Panc1 (cell line): ENCODE results near the gene INHBB. TPM values are rescaled to one million over a fixed set of nuclear protein-coding genes. Genes with fewer than 3 reads are reported as not detected.

Experiments
- ATAC-seq: fragments of 200-7000 bp; cut with Tn5 transposase; 2 replicates; pipeline ENCODE4 v1.9.1; 2020; ENCODE audit warnings: mild to moderate bottlenecking, moderate library complexity
- BruUV-seq: library from RNA; stranded (reverse); fragments of 400-500 nt; replicated peaks from 2 replicates; lab custom pipeline; 2021; lab: Mats Ljungman, UMichigan
- CTCF ChIA-PET: fragments of 300-600 bp; sonication (Branson Sonifier 250); formaldehyde crosslinking; loops from one replicate; lab custom pipeline; 2022; ENCODE audit warnings: antibody characterized with exemption; lab: Charles Lee
- POLR2A ChIA-PET: fragments of 300-600 bp; sonication (Branson Sonifier 250); formaldehyde crosslinking; loops from one replicate; lab custom pipeline; 2022; ENCODE audit warnings: antibody characterized with exemption; lab: Charles Lee
- DNase-seq: peaks from one replicate; pipeline ENCODE4 v3.0.0-alpha.2; 2010; ENCODE audit warnings: low read depth, low spot score
- H3K27ac ChIP-seq: 2 replicates; pipeline ENCODE4 v1.5.1; 2011; ENCODE audit warnings: mild to moderate bottlenecking, low read length, inconsistent platforms
- H3K27me3 ChIP-seq: fragments of 200-500 bp; sonication (Bioruptor generic); 2 replicates; pipeline ENCODE4 v1.6.0; 2014; ENCODE audit warnings: low read length, inconsistent platforms; ENCODE audit not compliant: control insufficient read depth, insufficient read depth
- H3K36me3 ChIP-seq: fragments of 200-500 bp; sonication (Bioruptor generic); 2 replicates; pipeline ENCODE4 v1.5.1; 2014; ENCODE audit warnings: inconsistent platforms, mild to moderate bottlenecking, low read length, moderate library complexity; ENCODE audit not compliant: control insufficient read depth, insufficient read depth
- H3K4me1 ChIP-seq: 2 replicates; pipeline ENCODE4 v1.5.1; 2011; ENCODE audit warnings: inconsistent platforms, mild to moderate bottlenecking, low read length, moderate library complexity; ENCODE audit not compliant: control insufficient read depth, insufficient read depth
- H3K4me3 ChIP-seq, 2 experiments: 2 replicates each; pipeline ENCODE4 v1.5.1; 2011 to 2012; ENCODE audit warnings: low read depth in 2 of 2, low read length in 2 of 2, mild to moderate bottlenecking in 2 of 2, inconsistent platforms in 1 of 2, moderate library complexity in 1 of 2
- H3K9me3 ChIP-seq: fragments of 200-500 bp; sonication (Bioruptor generic); 2 replicates; pipeline ENCODE4 v1.5.1; 2014; ENCODE audit warnings: low read depth, mild to moderate bottlenecking, inconsistent platforms, low read length, moderate library complexity; ENCODE audit not compliant: control insufficient read depth, insufficient read depth
- CTCF ChIP-seq: fragments of 450-650 bp; IDR thresholded peaks from 2 replicates; pipeline ENCODE4 v1.5.1; 2017; ENCODE audit warnings: mild to moderate bottlenecking
- POLR2AphosphoS5 ChIP-seq: IDR thresholded peaks from 2 replicates; pipeline ENCODE4 v1.6.1; 2012; ENCODE audit warnings: mild to moderate bottlenecking, low read depth, low read length, moderate library complexity
- REST ChIP-seq, 2 experiments: IDR thresholded peaks; 2 replicates each; pipeline ENCODE4 v1.6.1; 2011 to 2012; ENCODE audit warnings: low read depth in 2 of 2, control low read depth in 1 of 2, low read length in 1 of 2, mild to moderate bottlenecking in 1 of 2, moderate library complexity in 1 of 2; ENCODE audit not compliant: insufficient read depth in 1 of 2
- SIN3A ChIP-seq: IDR thresholded peaks from 2 replicates; pipeline ENCODE4 v1.6.1; 2012; ENCODE audit warnings: low read depth, mild to moderate bottlenecking, low read length, moderate library complexity, borderline replicate concordance; ENCODE audit not compliant: insufficient read depth
- TCF7L2 ChIP-seq: IDR thresholded peaks from 2 replicates; pipeline ENCODE4 v1.6.1; 2011; ENCODE audit warnings: mild to moderate bottlenecking, low read depth, low read length, inconsistent platforms
- in situ Hi-C: cut with HindIII; loops from 2 replicates; pipeline ENCODE4 v1.10.0; 2016; ENCODE audit warnings: low sequenced_read_pairs, low pct_unique_long_range_greater_than_20kb
- intact Hi-C: fragments of 100-400 bp; cut with micrococcal nuclease; formaldehyde crosslinking; loops from one replicate; pipeline ENCODE4 v1.10.0; 2022; ENCODE audit not compliant: unreplicated experiment
- total RNA-seq: library from RNA; stranded (reverse); gene quantifications from one replicate; pipeline ENCODE4 v1.2.1, GENCODE V29; 2021; ENCODE audit not compliant: unreplicated experiment

Gene INHBB
- total RNA-seq, 1 experiment from 2014 or later = 38.2 TPM

- ATAC-seq (no peak), DNase-seq (no peak)
- no peak overlapping the region for H3K4me3 ChIP-seq
- H3K36me3 ChIP-seq = no peaks in the 10 kb centered on the region
- CTCF ChIA-PET = interaction anchor here (0.6 kb wide), 1 partner anchor 728 kb away, joined by 8 read pairs; no protein-coding TSS in a partner anchor
- H3K27me3 ChIP-seq = no peaks in the 10 kb centered on the region
- TF ChIP-seq CTCF (no peak), TCF7L2 (no peak)
- intact Hi-C loops = no loop called here
- BruUV-seq = no TSS peak
- in situ Hi-C loops = no loop called here
- POLR2A ChIA-PET = no interaction called here
- no peak overlapping the region for H3K27ac ChIP-seq
- H3K9me3 ChIP-seq = no peaks in the 10 kb centered on the region
- peaks cover 6% of the 10 kb centered on the region; the same call in 1 of the 2 replicates for H3K4me1 ChIP-seq
Observed at GRCh38 chr2:120355780-120356266, 9.9 kb downstream of the INHBB start.

GRCh38 chr2:120357768-120358167 lies 11.8 kb downstream of the INHBB start:
- no TSS peak for BruUV-seq
- Histone ChIP-seq H3K36me3 (no peaks in the 10 kb centered on the region), H3K27ac (no peak overlapping the region), H3K9me3 (no peaks in the 10 kb centered on the region), H3K4me3 (no peak overlapping the region), H3K4me1 (peaks cover 3% of the 10 kb centered on the region; the same call in 1 of the 2 replicates), H3K27me3 (no peaks in the 10 kb centered on the region)
- POLR2A ChIA-PET = no interaction called here
- in situ Hi-C loops = no loop called here
- TF ChIP-seq TCF7L2 = no peak
- no peak for TF ChIP-seq SIN3A
- no peak for TF ChIP-seq POLR2AphosphoS5
- TF ChIP-seq REST (IDR thresholded peaks at IDR 0.05; ENCODE audit: insufficient read depth in 1 of 2, low read depth in 2 of 2, low read length in 1 of 2) = no peak
- TF ChIP-seq CTCF = no peak
- ATAC-seq (no peak), DNase-seq (no peak)
- intact Hi-C loops = no loop called here
- CTCF ChIA-PET = interaction anchor here (0.6 kb wide), 1 partner anchor 47 kb away, joined by 4 read pairs; no protein-coding TSS in a partner anchor
